Mesenchymal stem cell (in vitro differentiated cells and primary cell): ENCODE results near the gene MAPKAPK2.

ENCODE experiments used
- DNase-seq: peaks from one replicate; pipeline ENCODE4 v3.0.0-alpha.2; 2013
- H2AFZ ChIP-seq: one replicate; pipeline ENCODE4 v1.6.1; 2013; ENCODE audit warnings: low read depth, mild to moderate bottlenecking, control low read depth, inconsistent platforms, low read length, moderate library complexity
- H2AK5ac ChIP-seq: 2 replicates; pipeline ENCODE4 v1.6.1; 2013; ENCODE audit warnings: low read length, moderate library complexity, mild to moderate bottlenecking, inconsistent platforms; ENCODE audit not compliant: severe bottlenecking
- H2BK120ac ChIP-seq: one replicate; pipeline ENCODE4 v1.6.1; 2013; ENCODE audit warnings: low read depth, mild to moderate bottlenecking, inconsistent platforms, low read length, moderate library complexity
- H2BK12ac ChIP-seq, 2 experiments: one replicate each; pipeline ENCODE4 v1.6.1; 2013; ENCODE audit warnings: inconsistent platforms in 2 of 2, low read length in 2 of 2, mild to moderate bottlenecking in 2 of 2, moderate library complexity in 2 of 2, control low read depth in 1 of 2
- H2BK15ac ChIP-seq: one replicate; pipeline ENCODE4 v1.6.1; 2013; ENCODE audit warnings: mild to moderate bottlenecking, low read depth, inconsistent platforms; ENCODE audit not compliant: poor library complexity, severe bottlenecking
- H2BK5ac ChIP-seq: 2 replicates; pipeline ENCODE4 v1.6.1; 2013; ENCODE audit warnings: low read depth, mild to moderate bottlenecking, low read length, control low read depth, inconsistent platforms; ENCODE audit not compliant: poor library complexity, severe bottlenecking
- H3K14ac ChIP-seq, 2 experiments: one replicate each; pipeline ENCODE4 v1.6.1; 2013; ENCODE audit warnings: inconsistent platforms in 2 of 2, low read length in 2 of 2, control low read depth in 1 of 2, mild to moderate bottlenecking in 1 of 2, moderate library complexity in 1 of 2
- H3K18ac ChIP-seq, 2 experiments: one replicate each; pipeline ENCODE4 v1.6.1; 2013; ENCODE audit warnings: inconsistent platforms in 2 of 2, low read length in 2 of 2, control low read depth in 1 of 2, low read depth in 1 of 2, mild to moderate bottlenecking in 1 of 2
- H3K23ac ChIP-seq, 2 experiments: one replicate each; pipeline ENCODE4 v1.6.1; 2013; ENCODE audit warnings: inconsistent platforms in 2 of 2, low read length in 2 of 2, mild to moderate bottlenecking in 2 of 2, moderate library complexity in 2 of 2, control low read depth in 1 of 2
- H3K27ac ChIP-seq: 2 replicates; pipeline ENCODE4 v1.5.1; 2013; ENCODE audit warnings: mild to moderate bottlenecking, moderate library complexity, low read length, control low read depth, inconsistent platforms; ENCODE audit not compliant: poor library complexity, severe bottlenecking
- H3K27me3 ChIP-seq, 2 experiments: 2 replicates each; pipeline versions ENCODE4 v1.6.1 to v1.7.0; 2013; ENCODE audit warnings: low read length in 2 of 2, mild to moderate bottlenecking in 2 of 2, moderate library complexity in 2 of 2, control low read depth in 1 of 2, inconsistent platforms in 1 of 2; ENCODE audit not compliant: control insufficient read depth in 1 of 2, insufficient read depth in 1 of 2
- H3K36me3 ChIP-seq, 2 experiments: 2 replicates each; pipeline versions ENCODE4 v1.6.1 to v1.7.0; 2013; ENCODE audit warnings: low read length in 2 of 2, control low read depth in 1 of 2, inconsistent platforms in 1 of 2, low read depth in 1 of 2, mild to moderate bottlenecking in 1 of 2; ENCODE audit not compliant: insufficient read depth in 2 of 2, control insufficient read depth in 1 of 2
- H3K4ac ChIP-seq, 2 experiments: one replicate each; pipeline ENCODE4 v1.6.1; 2013; ENCODE audit warnings: inconsistent platforms in 2 of 2, low read length in 2 of 2, mild to moderate bottlenecking in 2 of 2, moderate library complexity in 2 of 2, control low read depth in 1 of 2, low read depth in 1 of 2
- H3K4me1 ChIP-seq: 2 replicates; pipeline ENCODE4 v1.6.1; 2013; ENCODE audit warnings: low read depth, low read length, control low read depth; ENCODE audit not compliant: control insufficient read depth, insufficient read depth
- H3K4me2 ChIP-seq: 2 replicates; pipeline ENCODE4 v1.6.1; 2013; ENCODE audit warnings: low read length, mild to moderate bottlenecking, inconsistent platforms; ENCODE audit not compliant: poor library complexity, severe bottlenecking
- H3K4me3 ChIP-seq, 2 experiments: 2 replicates each; pipeline versions ENCODE4 v1.5.1 to v1.7.0; 2013; ENCODE audit warnings: low read length in 2 of 2, mild to moderate bottlenecking in 2 of 2, control low read depth in 1 of 2, low read depth in 1 of 2; ENCODE audit not compliant: insufficient read depth in 1 of 2
- H3K79me1 ChIP-seq: replicated peaks from 2 replicates; pipeline ENCODE4 v1.6.1; 2013; ENCODE audit warnings: mild to moderate bottlenecking, control low read depth, low read length, inconsistent platforms; ENCODE audit not compliant: poor library complexity, severe bottlenecking
- H3K9ac ChIP-seq: 2 replicates; pipeline ENCODE4 v1.7.0; 2013; ENCODE audit warnings: mild to moderate bottlenecking, low read length, moderate library complexity
- H3K9me3 ChIP-seq: 2 replicates; pipeline ENCODE4 v1.7.0; 2013; ENCODE audit warnings: mild to moderate bottlenecking, low read length; ENCODE audit not compliant: control insufficient read depth
- H4K8ac ChIP-seq: one replicate; pipeline ENCODE4 v1.6.1; 2013; ENCODE audit warnings: inconsistent platforms, mild to moderate bottlenecking, low read length, moderate library complexity
- H4K91ac ChIP-seq: one replicate; pipeline ENCODE4 v1.6.1; 2013; ENCODE audit warnings: mild to moderate bottlenecking, low read length, inconsistent platforms
- WGBS: methylation state at CpG from one replicate; pipeline ENCODE4 v1.1.7; 2013; ENCODE audit warnings: mixed read lengths; 5-methylcytosine and 5-hydroxymethylcytosine counted together

MAPKAPK2 gene

DNA sequence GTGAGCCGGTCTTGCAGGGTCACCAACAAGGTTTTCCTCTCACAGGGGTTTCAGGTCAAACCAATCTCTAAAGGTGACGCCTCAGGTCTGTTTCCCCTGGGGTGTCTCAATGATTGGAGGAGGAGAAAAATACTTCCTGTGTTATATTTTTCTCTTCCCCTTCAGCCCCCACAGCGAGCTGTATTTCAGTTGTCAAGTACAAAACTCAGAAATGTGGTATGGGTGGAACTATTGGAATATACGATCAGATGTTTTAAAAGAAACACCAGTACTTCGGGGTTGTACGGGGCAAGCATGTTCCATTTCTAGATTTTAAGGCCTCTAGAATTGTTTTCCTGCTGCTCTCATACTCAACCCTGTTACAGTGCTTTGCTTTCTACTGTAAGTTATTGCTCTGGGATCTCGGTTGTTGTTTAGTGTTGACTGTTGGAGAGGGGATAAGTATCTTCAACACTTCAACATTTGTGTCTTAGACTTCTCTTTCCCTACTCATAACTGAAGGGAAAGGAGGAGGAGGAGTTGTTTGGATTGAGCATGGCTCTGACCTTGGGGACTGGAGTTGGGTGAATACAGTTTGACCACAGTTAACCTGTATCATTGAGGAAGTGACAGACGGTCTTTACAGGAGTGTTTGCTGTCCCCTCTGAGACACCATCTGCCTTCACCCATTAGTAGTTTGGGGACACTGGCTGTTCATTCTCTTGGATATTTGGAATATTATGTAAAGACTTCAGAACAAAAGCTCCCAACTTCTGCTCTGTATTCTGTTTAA lies 2.0 kb downstream of the MAPKAPK2 start:
- H3K4me3 ChIP-seq = peak overlapping the region; percentile 79 to 88
- H3K14ac ChIP-seq = no peak overlapping the region
- peak overlapping the region; percentile 83 for H3K4me2 ChIP-seq
- peaks cover 2% of the 10 kb centered on the region for H3K79me1 ChIP-seq
- 13% methylated on average over 4 of the region's 8 CpGs for WGBS
- H3K9ac ChIP-seq = peak overlapping the region; percentile 96
- peaks cover 34% of the 10 kb centered on the region for H3K4me1 ChIP-seq
- H2BK5ac ChIP-seq = peak overlapping the region; percentile 46
- peak overlapping the region; percentile 82 for H3K27ac ChIP-seq
- peak overlapping the region in 1 of 2 experiments; percentile 64 for H3K18ac ChIP-seq
- H4K8ac ChIP-seq = no peak overlapping the region
- no peak overlapping the region for H2AFZ ChIP-seq
- H2BK120ac ChIP-seq = no peak overlapping the region
- no peak for DNase-seq
- H3K36me3 ChIP-seq = peaks cover 0 to 4% of the 10 kb centered on the region in 2 experiments
- H2BK12ac ChIP-seq = no peak overlapping the region
- no peak overlapping the region for H2BK15ac ChIP-seq
- peaks cover 0 to 10% of the 10 kb centered on the region in 2 experiments for H3K27me3 ChIP-seq
- no peak overlapping the region for H3K23ac ChIP-seq
- H3K4ac ChIP-seq = no peak overlapping the region
- no peak overlapping the region for H4K91ac ChIP-seq
- H3K9me3 ChIP-seq = no peaks in the 10 kb centered on the region
- H2AK5ac ChIP-seq = no peak overlapping the region

DNA sequence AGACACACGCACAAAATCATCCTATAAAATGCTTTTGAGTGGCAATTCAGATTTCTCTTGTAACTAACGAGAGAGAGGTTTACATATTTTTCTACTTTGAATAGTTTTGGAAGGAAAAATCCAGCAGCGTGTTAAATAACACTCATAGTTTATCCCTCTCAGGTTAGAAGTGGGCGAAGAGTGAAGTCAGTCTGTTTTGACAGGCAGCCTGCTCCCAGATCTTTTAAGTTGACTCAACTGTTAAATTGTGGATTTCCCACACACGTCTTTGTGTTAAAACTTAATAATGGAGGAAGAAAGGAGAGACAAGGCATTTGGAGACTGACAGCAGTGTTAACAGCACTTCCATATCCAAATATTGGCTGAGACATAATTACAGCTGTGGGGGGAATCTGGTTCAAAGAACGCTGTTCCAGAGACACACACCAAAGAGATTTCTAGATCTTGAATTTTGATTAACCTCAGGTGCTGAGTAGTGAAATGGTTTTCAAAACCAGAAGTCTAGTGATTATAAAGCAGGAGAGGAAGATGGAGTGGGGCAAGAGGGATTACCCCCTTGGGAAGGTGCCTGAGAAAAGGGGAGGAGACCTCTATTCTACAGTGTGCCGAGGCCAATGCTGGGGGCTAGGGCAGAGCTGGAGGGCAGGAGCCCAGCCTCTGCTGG lies 2.7 kb downstream of the MAPKAPK2 start:
- Histone ChIP-seq H3K4ac (no peak overlapping the region), H3K23ac (no peak overlapping the region), H3K4me2 (peak overlapping the region; percentile 35), H3K27ac (peak overlapping the region; percentile 13), H3K36me3 (peaks cover 0 to 4% of the 10 kb centered on the region in 2 experiments), H2BK5ac (no peak overlapping the region), H2AK5ac (no peak overlapping the region), H2BK120ac (no peak overlapping the region), H3K18ac (no peak overlapping the region), H3K4me3 (peak overlapping the region in 1 of 2 experiments; percentile 88), H3K14ac (no peak overlapping the region), H2BK12ac (no peak overlapping the region), H4K8ac (no peak overlapping the region), H3K4me1 (peaks cover 39% of the 10 kb centered on the region), H4K91ac (no peak overlapping the region), H3K9me3 (no peaks in the 10 kb centered on the region), H3K27me3 (peaks cover 0 to 10% of the 10 kb centered on the region in 2 experiments), H3K9ac (peak overlapping the region; percentile 96), H2BK15ac (no peak overlapping the region), H3K79me1 (peaks cover 2% of the 10 kb centered on the region), H2AFZ (no peak overlapping the region)
- no peak for DNase-seq
- 73% methylated on average over 6 of the region's 7 CpGs for WGBS

DNA sequence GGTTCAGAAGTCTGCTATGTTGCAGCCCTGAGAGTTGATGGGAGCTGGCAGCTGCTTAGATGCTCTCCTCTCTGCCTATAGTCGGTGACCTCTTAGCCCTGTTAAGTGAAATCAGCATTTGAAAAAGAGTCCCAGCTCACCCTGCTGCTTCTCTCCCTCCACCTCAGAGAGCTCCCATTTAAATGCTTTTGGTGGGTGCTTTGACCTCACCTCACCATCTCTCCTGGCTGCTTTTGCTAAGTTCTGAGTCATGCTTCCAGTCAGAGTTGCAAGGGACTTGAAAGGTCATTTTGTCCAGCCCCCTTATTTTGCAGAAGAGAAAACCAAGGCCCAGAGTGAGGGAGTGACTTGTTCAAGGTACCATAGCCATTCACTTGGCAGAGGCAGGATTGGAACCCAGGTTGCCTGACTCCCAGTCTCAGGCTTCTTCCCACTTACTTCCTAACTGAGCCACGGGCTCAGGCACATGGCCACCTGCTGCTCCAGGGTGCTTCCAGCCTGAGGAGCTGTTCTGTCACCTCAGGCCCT lies 3.3 kb downstream of the MAPKAPK2 start:
- no peak overlapping the region for H4K91ac ChIP-seq
- peak overlapping the region; percentile 96 for H3K9ac ChIP-seq
- peak overlapping the region; percentile 57 for H2AK5ac ChIP-seq
- peak overlapping the region; percentile 26 for H3K4me2 ChIP-seq
- peak overlapping the region; percentile 2 for H3K27ac ChIP-seq
- H3K18ac ChIP-seq = no peak overlapping the region
- no peak overlapping the region for H2BK120ac ChIP-seq
- H3K27me3 ChIP-seq = peaks cover 0 to 9% of the 10 kb centered on the region in 2 experiments
- H3K4me1 ChIP-seq = peaks cover 45% of the 10 kb centered on the region
- H3K4me3 ChIP-seq = peak overlapping the region in 1 of 2 experiments; percentile 88
- H2BK12ac ChIP-seq = no peak overlapping the region
- peak overlapping the region; percentile 6 for H2BK15ac ChIP-seq
- H4K8ac ChIP-seq = no peak overlapping the region
- H3K14ac ChIP-seq = no peak overlapping the region
- no peak overlapping the region for H2AFZ ChIP-seq
- 19% methylated on average over 1 of the region's 2 CpGs for WGBS
- no peak overlapping the region for H3K23ac ChIP-seq
- H3K9me3 ChIP-seq = no peaks in the 10 kb centered on the region
- peaks cover 0 to 4% of the 10 kb centered on the region in 2 experiments for H3K36me3 ChIP-seq
- H3K4ac ChIP-seq = no peak overlapping the region
- DNase-seq = peak; percentile 64
- H3K79me1 ChIP-seq = peaks cover 2% of the 10 kb centered on the region
- no peak overlapping the region for H2BK5ac ChIP-seq

DNA sequence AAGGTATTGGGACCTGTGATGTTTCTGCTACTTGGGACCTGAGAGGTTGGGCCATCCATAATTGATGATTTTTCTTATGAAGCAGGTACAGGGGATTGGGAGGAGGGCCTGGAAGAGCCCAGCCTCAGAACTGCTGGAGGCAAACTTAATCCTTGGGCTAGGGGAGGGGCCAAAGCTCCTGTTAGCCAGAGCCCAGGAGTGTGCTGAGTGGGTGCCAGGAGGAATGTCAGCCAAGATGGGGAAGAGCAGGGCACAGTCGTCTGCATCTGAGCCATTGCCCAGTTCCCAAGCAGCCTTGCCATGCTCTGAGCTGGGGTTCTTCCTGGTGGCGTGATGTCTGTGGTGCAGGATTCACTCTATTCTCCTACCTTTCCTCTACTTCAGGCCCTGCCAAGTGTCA lies 5.8 kb downstream of the MAPKAPK2 start:
- Histone ChIP-seq H3K79me1 (no peaks in the 10 kb centered on the region), H3K4me1 (peaks cover 65% of the 10 kb centered on the region), H3K14ac (peak overlapping the region; percentile 7 to 18), H4K91ac (peak overlapping the region; percentile 37), H2BK120ac (no peak overlapping the region), H3K36me3 (peaks cover 0 to 4% of the 10 kb centered on the region in 2 experiments), H3K27me3 (no peaks in the 10 kb centered on the region), H2AK5ac (peak overlapping the region; percentile 86), H3K4me2 (no peak overlapping the region), H3K27ac (no peak overlapping the region), H3K4ac (no peak overlapping the region), H3K4me3 (no peak overlapping the region), H2BK12ac (peak overlapping the region in 1 of 2 experiments; percentile 15), H3K9me3 (no peaks in the 10 kb centered on the region), H3K23ac (no peak overlapping the region), H2BK5ac (no peak overlapping the region), H4K8ac (no peak overlapping the region), H2AFZ (no peak overlapping the region), H3K9ac (no peak overlapping the region), H3K18ac (peak overlapping the region in 1 of 2 experiments; percentile 41), H2BK15ac (no peak overlapping the region)
- DNase-seq = no peak
- WGBS = 83% methylated on average over 1 of the region's 2 CpGs
